ENCODE data around the gene IFFO2. TPM values are rescaled to one million over a fixed set of nuclear protein-coding genes. Genes with fewer than 3 reads are reported as not detected.

Gene IFFO2
- total and polyA plus RNA-seq, 2 of the 13 experiments (the other 11 are each of a cell fraction or from before 2014, with no cell fraction given), result 7.3 to 16.7 TPM

GRCh38 chr1:18920931-18921330 lies 35.5 kb downstream of the IFFO2 start:
- Histone ChIP-seq H4K20me1 (ENCODE audit: insufficient read depth, low read length) (no peaks in the 10 kb centered on the region; the same call in 1 of the 2 replicates), H3K9me3 (ENCODE audit: low read length) (no peaks in the 10 kb centered on the region), H3K4me1 (ENCODE audit: insufficient read depth, low read length) (peaks cover 33% of the 10 kb centered on the region), H3K36me3 (replicated peaks in 1 of 2; ENCODE audit: control insufficient read depth in 1 of 2, insufficient read depth in 2 of 2, low read length in 2 of 2) (peaks cover 17 to 48% of the 10 kb centered on the region in 2 experiments; a peak in 4 of 5 replicates), H3K27me3 (ENCODE audit: control insufficient read depth in 1 of 2, insufficient read depth in 2 of 2, low read length in 2 of 2) (no peaks in the 10 kb centered on the region), H2AFZ (ENCODE audit: low read length) (no peak overlapping the region), H3K27ac (ENCODE audit: extremely low read length, insufficient read depth, low read length) (no peak overlapping the region), H3K4me3 (replicated peaks in 1 of 3; ENCODE audit: insufficient read depth in 1 of 3, low read depth in 2 of 3, low read length in 3 of 3) (no peak overlapping the region), H3K4me2 (ENCODE audit: low read depth, low read length) (no peak overlapping the region), H3K79me2 (ENCODE audit: insufficient read depth, low read length) (peaks cover 15% of the 10 kb centered on the region), H3K9ac (ENCODE audit: insufficient read depth, low read depth, low read length) (no peak overlapping the region)
- ChIA-PET POLR2A (no interaction called here), CTCF (ENCODE audit: low intra/inter-chr PET ratio, low total read pairs) (no interaction called here)
- intact Hi-C loops (cut with micrococcal nuclease; ENCODE audit: unreplicated experiment), result no loop called here
- ATAC-seq (no peak), FAIRE-seq (no peak), DNase-seq (ENCODE audit: low spot score) (no peak)
- in situ Hi-C loops (cut with HindIII; ENCODE audit: extremely low pct_ligation_motif_present, low pct_unique_long_range_greater_than_20kb), result no loop called here
- 98% methylated on average over 7 of the region's 7 CpGs for WGBS (ENCODE audit: low lambda C conversion rate)
- TF ChIP-seq JDP2 (CRISPR knock-in tag; IDR thresholded peaks at IDR 0.05; ENCODE audit: borderline replicate concordance) (no peak), ZNF570 (CRISPR knock-in tag; IDR thresholded peaks at IDR 0.05; ENCODE audit: borderline replicate concordance) (no peak), NFRKB (IDR thresholded peaks at IDR 0.05) (no peak), ZNF33B (CRISPR knock-in tag; IDR thresholded peaks at IDR 0.05) (no peak), PTBP1 (IDR thresholded peaks at IDR 0.05; ENCODE audit: low read depth, low read length, poor library complexity, severe bottlenecking) (no peak), PITX1 (CRISPR knock-in tag; IDR thresholded peaks at IDR 0.05) (no peak), ZNF619 (CRISPR knock-in tag; IDR thresholded peaks at IDR 0.05) (no peak), NFE2L2 (IDR thresholded peaks at IDR 0.05; ENCODE audit: low read length) (no peak), HES4 (CRISPR knock-in tag; IDR thresholded peaks at IDR 0.05; ENCODE audit: borderline replicate concordance) (no peak), PATZ1 (CRISPR knock-in tag; IDR thresholded peaks at IDR 0.05) (no peak), ZSCAN5A (CRISPR knock-in tag; IDR thresholded peaks at IDR 0.05; ENCODE audit: borderline replicate concordance) (no peak), POLR2AphosphoS2 (IDR thresholded peaks at IDR 0.05; ENCODE audit: low read depth, low read length) (no peak), U2AF2 (IDR thresholded peaks at IDR 0.05; ENCODE audit: low read depth, low read length) (no peak), ZNF136 (CRISPR knock-in tag; IDR thresholded peaks at IDR 0.05; ENCODE audit: low read depth) (no peak), ZNF691 (CRISPR knock-in tag; IDR thresholded peaks at IDR 0.05; ENCODE audit: borderline replicate concordance, low read depth) (no peak), GATAD2A (CRISPR knock-in tag; IDR thresholded peaks at IDR 0.05) (no peak)
- BruUV-seq (replicated peaks), result no TSS peak
